GM21529 (cell line): ENCODE results near the gene TECTB.

Experiments
- ATAC-seq: cut with Tn5 transposase; IDR thresholded peaks from one replicate; pipeline ENCODE4 v1.9.1; 2021; ENCODE audit not compliant: unreplicated experiment

The TECTB gene

GRCh38 chr10:112345743-112346142 is 62.5 kb downstream of the TECTB start:
- no peak for ATAC-seq

- ATAC-seq: no peak
Observed at GRCh38 chr10:112346774-112347173, 63.6 kb downstream of the TECTB start.

GRCh38 chr10:112347709-112348671 is 64.8 kb downstream of the TECTB start:
- no peak for ATAC-seq

- ATAC-seq: no peak
Observed at GRCh38 chr10:112348759-112349158, 65.6 kb downstream of the TECTB start.

GRCh38 chr10:112349521-112350085 is 66.4 kb downstream of the TECTB start:
- ATAC-seq: no peak

GRCh38 chr10:112351146-112351545 is 67.9 kb downstream of the TECTB start:
- no peak for ATAC-seq

GRCh38 chr10:112352044-112352443 is 68.8 kb downstream of the TECTB start:
- ATAC-seq: no peak

- no peak for ATAC-seq
Observed at GRCh38 chr10:112353046-112353445, 69.8 kb downstream of the TECTB start.
